Breast epithelium (tissue), 3 donors: ENCODE results near the gene GCM1.

ENCODE experiments used
- POLR2A ChIP-seq: fragments of 450-650 bp; IDR thresholded peaks from one replicate; pipeline ENCODE4 v1.6.1; 2016; ENCODE audit warnings: antibody characterized with exemption, mild to moderate bottlenecking, moderate library complexity
- TF ChIP-seq, protein P1 (sequence below), 3 donors: fragments of 450-650 bp; IDR thresholded peaks; one replicate each; pipeline ENCODE4 v1.5.1; 2016 to 2017; ENCODE audit warnings: antibody characterized with exemption in 3 of 3, mild to moderate bottlenecking in 3 of 3, moderate library complexity in 3 of 3

DNA sequence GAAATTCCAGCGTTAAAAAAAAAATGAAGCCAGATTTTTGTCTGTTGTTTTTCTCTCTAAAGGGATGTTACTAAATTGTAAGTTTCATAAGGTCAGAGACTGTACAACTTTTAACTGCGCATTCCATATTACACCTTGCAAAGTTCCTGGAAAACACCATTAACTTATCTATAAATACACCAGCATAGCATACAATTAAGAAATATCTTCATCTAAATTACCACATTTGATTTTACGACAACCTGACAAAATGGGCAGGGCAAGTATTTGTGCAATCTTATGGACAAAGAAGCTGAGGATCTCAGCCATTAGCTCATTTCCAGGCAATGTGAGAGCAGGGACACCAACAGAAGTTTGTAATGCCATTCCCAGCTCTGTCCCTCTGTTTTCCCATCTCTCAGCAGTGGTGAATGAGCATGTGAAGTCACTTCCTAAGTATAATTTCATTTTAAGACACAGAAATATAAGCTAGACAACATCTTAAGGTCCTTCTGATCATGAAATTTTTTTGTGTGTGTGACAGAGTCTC is 12.9 kb upstream of the GCM1 start:
- TF ChIP-seq, protein P1, sequence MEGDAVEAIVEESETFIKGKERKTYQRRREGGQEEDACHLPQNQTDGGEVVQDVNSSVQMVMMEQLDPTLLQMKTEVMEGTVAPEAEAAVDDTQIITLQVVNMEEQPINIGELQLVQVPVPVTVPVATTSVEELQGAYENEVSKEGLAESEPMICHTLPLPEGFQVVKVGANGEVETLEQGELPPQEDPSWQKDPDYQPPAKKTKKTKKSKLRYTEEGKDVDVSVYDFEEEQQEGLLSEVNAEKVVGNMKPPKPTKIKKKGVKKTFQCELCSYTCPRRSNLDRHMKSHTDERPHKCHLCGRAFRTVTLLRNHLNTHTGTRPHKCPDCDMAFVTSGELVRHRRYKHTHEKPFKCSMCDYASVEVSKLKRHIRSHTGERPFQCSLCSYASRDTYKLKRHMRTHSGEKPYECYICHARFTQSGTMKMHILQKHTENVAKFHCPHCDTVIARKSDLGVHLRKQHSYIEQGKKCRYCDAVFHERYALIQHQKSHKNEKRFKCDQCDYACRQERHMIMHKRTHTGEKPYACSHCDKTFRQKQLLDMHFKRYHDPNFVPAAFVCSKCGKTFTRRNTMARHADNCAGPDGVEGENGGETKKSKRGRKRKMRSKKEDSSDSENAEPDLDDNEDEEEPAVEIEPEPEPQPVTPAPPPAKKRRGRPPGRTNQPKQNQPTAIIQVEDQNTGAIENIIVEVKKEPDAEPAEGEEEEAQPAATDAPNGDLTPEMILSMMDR (IDR thresholded peaks at IDR 0.05) = no peak
- TF ChIP-seq POLR2A = no peak
